GM23338 (cell line): ENCODE results near the gene DPM1. TPM values are rescaled to one million over a fixed set of nuclear protein-coding genes. Genes with fewer than 3 reads are reported as not detected.

Experiments
- ATAC-seq: fragments of 200-7000 bp; cut with Tn5 transposase; 3 replicates; pipeline ENCODE4 v1.9.1; 2020
- DNase-seq: peaks from one replicate; pipeline ENCODE4 v3.0.0-alpha.2; 2015; ENCODE audit warnings: low spot score
- H2AFZ ChIP-seq: fragments of 200-600 bp; sonication (generic); 2 replicates; pipeline ENCODE4 v1.8.0; 2016; ENCODE audit warnings: antibody characterized with exemption, mild to moderate bottlenecking, moderate library complexity
- H3F3A ChIP-seq: fragments of 200-600 bp; sonication (generic); replicated peaks from 2 replicates; pipeline ENCODE4 v1.8.0; 2017; ENCODE audit warnings: antibody characterized with exemption, mixed run types, low read depth
- H3K27ac ChIP-seq: fragments of 200-600 bp; sonication (generic); 2 replicates; pipeline ENCODE4 v1.6.1; 2016; ENCODE audit warnings: low read depth
- H3K27me3 ChIP-seq: fragments of 200-600 bp; sonication (generic); 2 replicates; pipeline ENCODE4 v1.8.0; 2016; ENCODE audit warnings: mild to moderate bottlenecking, mixed run types, moderate library complexity; ENCODE audit not compliant: insufficient read depth
- H3K36me3 ChIP-seq: fragments of 200-600 bp; sonication (generic); 2 replicates; pipeline ENCODE4 v1.8.0; 2016; ENCODE audit warnings: mild to moderate bottlenecking; ENCODE audit not compliant: insufficient read depth
- H3K4me1 ChIP-seq: fragments of 200-600 bp; sonication (generic); 2 replicates; pipeline ENCODE4 v1.8.0; 2016; ENCODE audit warnings: mild to moderate bottlenecking, moderate library complexity; ENCODE audit not compliant: insufficient read depth
- H3K4me2 ChIP-seq: fragments of 200-600 bp; sonication (generic); 2 replicates; pipeline ENCODE4 v1.7.1; 2017; ENCODE audit warnings: mixed run types
- H3K4me3 ChIP-seq: fragments of 200-600 bp; sonication (generic); 2 replicates; pipeline ENCODE4 v1.6.1; 2016; ENCODE audit warnings: mixed run types
- H3K79me2 ChIP-seq: fragments of 200-600 bp; sonication (generic); replicated peaks from 2 replicates; pipeline ENCODE4 v1.8.0; 2017; ENCODE audit warnings: mild to moderate bottlenecking; ENCODE audit not compliant: insufficient read depth
- H3K9me2 ChIP-seq: fragments of 200-600 bp; sonication (generic); 2 replicates; pipeline ENCODE4 v1.8.0; 2017; ENCODE audit not compliant: insufficient read depth
- H4K20me1 ChIP-seq: fragments of 200-600 bp; sonication (generic); replicated peaks from 2 replicates; pipeline ENCODE4 v1.8.0; 2017; ENCODE audit warnings: mild to moderate bottlenecking; ENCODE audit not compliant: insufficient read depth
- H3K27ac Mint-ChIP-seq: 2 replicates; pipeline ENCODE4 v1.8.0; 2020; ENCODE audit warnings: inconsistent platforms, mild to moderate bottlenecking, moderate library complexity, mixed read lengths
- H3K27me3 Mint-ChIP-seq: 3 replicates; pipeline ENCODE4 v1.8.0; 2022; ENCODE audit warnings: low read depth, mild to moderate bottlenecking, moderate library complexity, mixed read lengths, inconsistent platforms; ENCODE audit not compliant: insufficient read depth, poor library complexity
- H3K36me3 Mint-ChIP-seq: 3 replicates; pipeline ENCODE4 v1.8.0; 2021; ENCODE audit warnings: low read depth, mild to moderate bottlenecking, inconsistent platforms, moderate library complexity, mixed read lengths
- H3K4me1 Mint-ChIP-seq: 3 replicates; pipeline ENCODE4 v1.8.0; 2020; ENCODE audit warnings: mild to moderate bottlenecking, inconsistent platforms, mixed read lengths
- H3K4me3 Mint-ChIP-seq: 3 replicates; pipeline ENCODE4 v1.8.0; 2021; ENCODE audit warnings: moderate library complexity, mild to moderate bottlenecking, inconsistent platforms, mixed read lengths
- H3K9me3 Mint-ChIP-seq: 3 replicates; pipeline ENCODE4 v1.8.0; 2020; ENCODE audit warnings: moderate library complexity, mild to moderate bottlenecking, inconsistent platforms, mixed read lengths
- CREB1 ChIP-seq: fragments of 250-450 bp; sonication (Bioruptor Pico); IDR thresholded peaks from 2 replicates; pipeline ENCODE4 v1.5.0; 2020; ENCODE audit warnings: low read depth, mild to moderate bottlenecking, moderate library complexity
- EZH2 ChIP-seq: fragments of 200-600 bp; sonication (generic); IDR thresholded peaks from one replicate; pipeline ENCODE4 v1.8.0; 2017; ENCODE audit warnings: antibody characterized with exemption, mild to moderate bottlenecking, low read depth; ENCODE audit not compliant: unreplicated experiment
- EZH2phosphoT487 ChIP-seq: fragments of 200-600 bp; sonication (generic); IDR thresholded peaks from one replicate; pipeline ENCODE4 v1.8.1; 2018; ENCODE audit warnings: antibody characterized with exemption; ENCODE audit not compliant: unreplicated experiment
- JUNB ChIP-seq: IDR thresholded peaks from one replicate; pipeline ENCODE4 v1.6.1; 2016; ENCODE audit warnings: antibody characterized with exemption; ENCODE audit not compliant: unreplicated experiment
- NANOG ChIP-seq: IDR thresholded peaks from 2 replicates; pipeline ENCODE4 v1.6.1; 2016; ENCODE audit warnings: antibody characterized with exemption, borderline replicate concordance
- REST ChIP-seq: IDR thresholded peaks from one replicate; pipeline ENCODE4 v1.6.1; 2018; ENCODE audit warnings: antibody characterized with exemption; ENCODE audit not compliant: unreplicated experiment
- STAT1 ChIP-seq: IDR thresholded peaks from one replicate; pipeline ENCODE4 v1.6.1; 2016; ENCODE audit warnings: antibody characterized with exemption; ENCODE audit not compliant: unreplicated experiment
- ZNF114 ChIP-seq: fragments of 250-450 bp; sonication (Bioruptor Pico); IDR thresholded peaks from 2 replicates; pipeline ENCODE4 v1.5.0; 2020; ENCODE audit warnings: mild to moderate bottlenecking, moderate library complexity
- ZNF331 ChIP-seq: fragments of 250-450 bp; sonication (Bioruptor Pico); IDR thresholded peaks from 2 replicates; pipeline ENCODE4 v1.5.0; 2020; ENCODE audit warnings: low read depth, mild to moderate bottlenecking, moderate library complexity
- ZNF462 ChIP-seq: fragments of 250-450 bp; sonication (Bioruptor Pico); IDR thresholded peaks from 2 replicates; pipeline ENCODE4 v1.5.0; 2020; ENCODE audit warnings: mild to moderate bottlenecking, moderate library complexity
- polyA plus RNA-seq: library from polyadenylated mRNA; unstranded; fragments of >200 nt; fragmentation: Nextera tagmentation; extraction: Ambion mirVana; gene quantifications from 2 replicates; pipeline ENCODE4 v1.2.1, GENCODE V29; 2016
- total RNA-seq: library from RNA; depleted of rRNA; stranded (reverse); fragments of >200 nt; shearing (Covaris generic); gene quantifications from 2 replicates; pipeline ENCODE4 v1.2.3, GENCODE V29; 2014
- TF ChIP-seq, protein P1 (sequence below), 2 experiments: fragments of 200-600 bp in 1 of 2; sonication (generic) in 1 of 2; conservative IDR thresholded peaks; 2 replicates each; pipeline versions ENCODE4 v1.5.1 to v1.6.1; 2016 to 2017; ENCODE audit warnings: antibody characterized with exemption in 2 of 2, low read depth in 2 of 2, mild to moderate bottlenecking in 2 of 2, moderate library complexity in 1 of 2
- TF ChIP-seq, protein P2 (sequence below): IDR thresholded peaks from 2 replicates; pipeline ENCODE4 v1.6.1; 2016; ENCODE audit warnings: antibody characterized with exemption

Gene DPM1
- total and polyA plus RNA-seq, 2 experiments from 2014 or later: 71.7 to 130 TPM

GRCh38 chr20:50898475-50898874 is 59.9 kb downstream of the DPM1 start (continued):
- TF ChIP-seq ZNF462 (CRISPR knock-in tag) (no peak), ZNF331 (CRISPR knock-in tag) (no peak), NANOG (no peak)

GRCh38 chr20:50895111-50895830 is 63.1 kb downstream of the DPM1 start:
- H3F3A ChIP-seq: peaks cover 16% of the 10 kb centered on the region; the same call in 1 of the 2 replicates
- Mint-ChIP-seq H3K4me3 (no peak overlapping the region), H3K4me1 (peaks cover 6% of the 10 kb centered on the region; the same call in 1 of the 3 replicates), H3K9me3 (no peaks in the 10 kb centered on the region), H3K27ac (no peak overlapping the region), H3K36me3 (peaks cover 95% of the 10 kb centered on the region), H3K27me3 (peaks cover 14% of the 10 kb centered on the region)
- peaks cover 63% of the 10 kb centered on the region for H3K36me3 ChIP-seq
- H3K9me2 ChIP-seq: no peaks in the 10 kb centered on the region
- no peak overlapping the region for H3K4me2 ChIP-seq
- DNase-seq: no peak
- peaks cover 64% of the 10 kb centered on the region for H4K20me1 ChIP-seq
- H3K27me3 ChIP-seq: no peaks in the 10 kb centered on the region
- no peak overlapping the region for H3K27ac ChIP-seq
- peaks cover 82% of the 10 kb centered on the region for H3K79me2 ChIP-seq
- no peak overlapping the region for H2AFZ ChIP-seq
- ATAC-seq: no peak; the same call in 2 of the 3 replicates
- H3K4me3 ChIP-seq: no peak overlapping the region
- H3K4me1 ChIP-seq: no peaks in the 10 kb centered on the region; the same call in 1 of the 2 replicates
- TF ChIP-seq, protein P1, sequence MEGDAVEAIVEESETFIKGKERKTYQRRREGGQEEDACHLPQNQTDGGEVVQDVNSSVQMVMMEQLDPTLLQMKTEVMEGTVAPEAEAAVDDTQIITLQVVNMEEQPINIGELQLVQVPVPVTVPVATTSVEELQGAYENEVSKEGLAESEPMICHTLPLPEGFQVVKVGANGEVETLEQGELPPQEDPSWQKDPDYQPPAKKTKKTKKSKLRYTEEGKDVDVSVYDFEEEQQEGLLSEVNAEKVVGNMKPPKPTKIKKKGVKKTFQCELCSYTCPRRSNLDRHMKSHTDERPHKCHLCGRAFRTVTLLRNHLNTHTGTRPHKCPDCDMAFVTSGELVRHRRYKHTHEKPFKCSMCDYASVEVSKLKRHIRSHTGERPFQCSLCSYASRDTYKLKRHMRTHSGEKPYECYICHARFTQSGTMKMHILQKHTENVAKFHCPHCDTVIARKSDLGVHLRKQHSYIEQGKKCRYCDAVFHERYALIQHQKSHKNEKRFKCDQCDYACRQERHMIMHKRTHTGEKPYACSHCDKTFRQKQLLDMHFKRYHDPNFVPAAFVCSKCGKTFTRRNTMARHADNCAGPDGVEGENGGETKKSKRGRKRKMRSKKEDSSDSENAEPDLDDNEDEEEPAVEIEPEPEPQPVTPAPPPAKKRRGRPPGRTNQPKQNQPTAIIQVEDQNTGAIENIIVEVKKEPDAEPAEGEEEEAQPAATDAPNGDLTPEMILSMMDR (conservative IDR thresholded peaks at IDR 0.05; ENCODE audit: low read depth in 2 of 2): no peak
- no peak for TF ChIP-seq ZNF331 (CRISPR knock-in tag)
- TF ChIP-seq JUNB: no peak
- no peak for TF ChIP-seq STAT1
- TF ChIP-seq, protein P2, sequence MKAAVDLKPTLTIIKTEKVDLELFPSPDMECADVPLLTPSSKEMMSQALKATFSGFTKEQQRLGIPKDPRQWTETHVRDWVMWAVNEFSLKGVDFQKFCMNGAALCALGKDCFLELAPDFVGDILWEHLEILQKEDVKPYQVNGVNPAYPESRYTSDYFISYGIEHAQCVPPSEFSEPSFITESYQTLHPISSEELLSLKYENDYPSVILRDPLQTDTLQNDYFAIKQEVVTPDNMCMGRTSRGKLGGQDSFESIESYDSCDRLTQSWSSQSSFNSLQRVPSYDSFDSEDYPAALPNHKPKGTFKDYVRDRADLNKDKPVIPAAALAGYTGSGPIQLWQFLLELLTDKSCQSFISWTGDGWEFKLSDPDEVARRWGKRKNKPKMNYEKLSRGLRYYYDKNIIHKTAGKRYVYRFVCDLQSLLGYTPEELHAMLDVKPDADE: no peak
- TF ChIP-seq REST: no peak
- no peak for TF ChIP-seq EZH2
- TF ChIP-seq CREB1 (CRISPR knock-in tag): no peak
- no peak for TF ChIP-seq EZH2phosphoT487
- no peak for TF ChIP-seq NANOG
- TF ChIP-seq ZNF114: no peak
